Astrocyte of the spinal cord (primary cell): ENCODE measurements around the gene C1QTNF2.

Experiments used
- DNase-seq: peaks from one replicate; pipeline ENCODE4 v3.0.0; 2011; ENCODE audit warnings: low read depth, low spot score
- H3K4me3 ChIP-seq: 2 replicates; pipeline ENCODE4 v1.5.1; 2011; ENCODE audit warnings: low read depth, mild to moderate bottlenecking, low read length, moderate library complexity
- in situ Hi-C: cut with HindIII; loops from 2 replicates; pipeline ENCODE4 v1.10.0; 2017; ENCODE audit warnings: low sequenced_read_pairs
- TF ChIP-seq, protein P1 (sequence below): IDR thresholded peaks from 2 replicates; pipeline ENCODE4 v1.5.1; 2012; ENCODE audit warnings: low read depth, mild to moderate bottlenecking, low read length, inconsistent platforms

C1QTNF2 gene

GRCh38 chr5:160384681-160385080 is 14.3 kb upstream of the C1QTNF2 start:
- H3K4me3 ChIP-seq = no peak overlapping the region
- no peak for DNase-seq
- in situ Hi-C loops = no loop called here
- TF ChIP-seq, protein P1, sequence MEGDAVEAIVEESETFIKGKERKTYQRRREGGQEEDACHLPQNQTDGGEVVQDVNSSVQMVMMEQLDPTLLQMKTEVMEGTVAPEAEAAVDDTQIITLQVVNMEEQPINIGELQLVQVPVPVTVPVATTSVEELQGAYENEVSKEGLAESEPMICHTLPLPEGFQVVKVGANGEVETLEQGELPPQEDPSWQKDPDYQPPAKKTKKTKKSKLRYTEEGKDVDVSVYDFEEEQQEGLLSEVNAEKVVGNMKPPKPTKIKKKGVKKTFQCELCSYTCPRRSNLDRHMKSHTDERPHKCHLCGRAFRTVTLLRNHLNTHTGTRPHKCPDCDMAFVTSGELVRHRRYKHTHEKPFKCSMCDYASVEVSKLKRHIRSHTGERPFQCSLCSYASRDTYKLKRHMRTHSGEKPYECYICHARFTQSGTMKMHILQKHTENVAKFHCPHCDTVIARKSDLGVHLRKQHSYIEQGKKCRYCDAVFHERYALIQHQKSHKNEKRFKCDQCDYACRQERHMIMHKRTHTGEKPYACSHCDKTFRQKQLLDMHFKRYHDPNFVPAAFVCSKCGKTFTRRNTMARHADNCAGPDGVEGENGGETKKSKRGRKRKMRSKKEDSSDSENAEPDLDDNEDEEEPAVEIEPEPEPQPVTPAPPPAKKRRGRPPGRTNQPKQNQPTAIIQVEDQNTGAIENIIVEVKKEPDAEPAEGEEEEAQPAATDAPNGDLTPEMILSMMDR = no peak

- no peak overlapping the region for H3K4me3 ChIP-seq
- no peak for DNase-seq
- in situ Hi-C loops = no loop called here
- TF ChIP-seq, protein P1 = no peak
Observed at GRCh38 chr5:160382346-160382745, 11.9 kb upstream of the C1QTNF2 start.

GRCh38 chr5:160380041-160380440 is 9.6 kb upstream of the C1QTNF2 start:
- no peak overlapping the region for H3K4me3 ChIP-seq
- TF ChIP-seq, protein P1 = no peak
- in situ Hi-C loops = no loop called here
- DNase-seq = no peak

GRCh38 chr5:160379511-160379910 is 9.1 kb upstream of the C1QTNF2 start:
- H3K4me3 ChIP-seq = no peak overlapping the region
- TF ChIP-seq, protein P1 = no peak
- in situ Hi-C loops = no loop called here
- DNase-seq = no peak

GRCh38 chr5:160378330-160378729 is 7.9 kb upstream of the C1QTNF2 start:
- DNase-seq = no peak
- in situ Hi-C loops = no loop called here
- no peak overlapping the region for H3K4me3 ChIP-seq
- TF ChIP-seq, protein P1 = no peak

DNA sequence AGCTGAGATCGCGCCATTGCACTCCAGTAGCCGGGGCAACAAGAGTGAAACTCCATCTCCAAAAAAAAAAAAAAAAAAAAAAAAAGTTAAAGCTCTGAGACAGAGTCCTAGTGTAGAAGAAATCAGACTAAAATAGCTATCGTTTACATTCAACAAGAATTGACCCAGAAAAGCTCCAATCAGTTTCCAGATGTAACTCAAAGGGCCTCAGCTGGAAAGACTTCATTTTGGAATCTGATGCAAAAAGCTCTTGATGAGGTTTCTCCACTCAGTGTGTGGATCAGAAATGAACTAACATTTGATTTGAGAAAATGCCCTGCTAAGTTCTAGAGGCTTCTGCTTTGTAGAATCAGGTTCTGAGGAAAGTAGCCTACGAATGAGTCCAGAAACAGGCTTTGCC is 7.2 kb upstream of the C1QTNF2 start:
- no peak for DNase-seq
- TF ChIP-seq, protein P1 = no peak
- in situ Hi-C loops = no loop called here
- H3K4me3 ChIP-seq = no peak overlapping the region

DNA sequence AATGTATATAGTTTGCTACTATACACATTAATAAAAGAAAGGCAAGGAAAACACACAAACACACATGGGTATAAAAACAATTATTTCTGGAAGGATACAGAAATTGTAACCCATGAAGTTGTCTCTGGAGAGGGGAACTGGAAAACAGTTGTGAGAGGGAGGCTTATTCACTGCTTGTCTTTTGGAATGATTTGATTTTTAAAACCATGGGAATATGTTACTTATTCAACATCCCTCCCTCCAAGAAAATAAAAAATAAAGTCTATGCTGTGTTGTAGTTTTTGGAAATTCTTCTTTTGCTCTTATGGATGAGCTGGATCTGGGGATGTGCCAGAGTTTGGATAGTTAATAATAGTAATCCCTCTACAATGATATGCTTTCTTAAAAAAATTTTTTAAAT is 6.0 kb upstream of the C1QTNF2 start:
- in situ Hi-C loops = no loop called here
- H3K4me3 ChIP-seq = no peak overlapping the region
- no peak for DNase-seq
- TF ChIP-seq, protein P1 = no peak
